GM12872 (cell line): ENCODE measurements around the gene UBALD1.

ENCODE experiments used
- CTCF ChIP-seq: IDR thresholded peaks from 3 replicates; pipeline ENCODE4 v1.5.1; 2011; ENCODE audit warnings: low read depth, mild to moderate bottlenecking, low read length, moderate library complexity; ENCODE audit not compliant: insufficient read depth

UBALD1 gene

GRCh38 chr16:4656695-4657686 is 42.3 kb upstream of the UBALD1 start:
- no peak for TF ChIP-seq CTCF

GRCh38 chr16:4656221-4656620 is 41.5 kb upstream of the UBALD1 start:
- TF ChIP-seq CTCF: no peak

GRCh38 chr16:4655801-4656200 is 41.1 kb upstream of the UBALD1 start:
- TF ChIP-seq CTCF: no peak

GRCh38 chr16:4654964-4655590 is 40.4 kb upstream of the UBALD1 start:
- TF ChIP-seq CTCF: no peak

GRCh38 chr16:4654011-4654963 is 39.6 kb upstream of the UBALD1 start:
- TF ChIP-seq CTCF: no peak

- TF ChIP-seq CTCF: no peak
Measured at GRCh38 chr16:4652561-4652960, 37.9 kb upstream of the UBALD1 start.
